NT2/D1 (cell line): ENCODE results near the gene NIN.

Source experiments
- YY1 ChIP-seq: IDR thresholded peaks from 2 replicates; pipeline ENCODE4 v1.6.1; 2011; ENCODE audit not compliant: insufficient read length, insufficient read depth
- ZNF274 ChIP-seq: IDR thresholded peaks from 2 replicates; pipeline ENCODE4 v1.6.1; 2011; ENCODE audit warnings: mild to moderate bottlenecking, low read depth, low read length

DNA sequence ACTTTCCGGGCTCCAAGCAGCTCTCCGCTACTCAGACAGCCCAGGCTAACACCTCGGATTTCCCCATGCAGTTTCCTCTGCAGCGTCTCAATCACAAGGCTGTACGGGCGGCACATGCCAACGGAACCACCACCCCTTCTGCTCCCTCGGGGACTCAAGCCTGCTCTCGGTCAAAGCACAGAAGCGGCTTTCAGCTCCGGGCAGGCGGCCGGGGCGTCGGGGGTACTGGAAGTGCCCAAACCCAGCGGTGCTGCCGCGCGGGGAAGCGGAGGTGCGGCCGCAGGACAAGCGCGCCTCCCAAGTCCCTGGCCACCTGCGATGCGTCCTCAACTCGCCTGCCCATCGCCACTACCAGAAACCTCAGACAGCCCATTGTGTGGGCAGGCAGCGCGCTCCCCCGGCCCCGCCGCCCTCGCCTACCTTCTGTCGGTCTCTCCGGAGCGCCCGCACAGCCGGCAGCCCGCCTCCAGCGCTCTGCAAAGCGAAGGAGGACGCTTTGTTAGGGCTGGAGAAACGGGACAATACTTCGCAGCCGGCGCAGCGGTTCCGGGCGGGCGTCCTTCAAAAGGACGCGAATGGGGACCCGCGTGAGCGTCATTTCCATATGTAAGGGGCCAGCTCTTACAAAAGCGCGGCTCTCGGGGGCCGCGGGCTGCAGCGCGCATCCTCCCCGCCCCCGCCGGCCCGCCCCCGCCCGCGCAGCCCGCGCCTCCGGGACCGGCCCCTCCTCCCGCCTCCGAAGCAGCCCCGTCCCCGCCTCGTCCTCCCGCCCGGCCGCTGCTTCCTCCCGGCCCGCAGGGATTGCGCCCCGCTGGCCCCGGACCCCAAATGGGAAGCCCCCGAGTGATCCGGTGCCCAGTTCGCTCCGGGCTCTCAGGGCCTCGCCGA lies 674 bp downstream of the NIN start:
- TF ChIP-seq YY1 = no peak
- TF ChIP-seq ZNF274 = no peak
